Hepatocyte (in vitro differentiated cells): Measurements from ENCODE around the gene NHSL2. TPM values are rescaled to one million over a fixed set of nuclear protein-coding genes. Genes with fewer than 3 reads are reported as not detected.
A peak's percentile ranks its signal among the peaks of the same experiment; 100 is the strongest.

ENCODE experiments used
- DNase-seq: peaks from one replicate; pipeline ENCODE4 v3.0.0-alpha.2; 2016; ENCODE audit warnings: low spot score
- H2AFZ ChIP-seq: fragments of 200-600 bp; sonication (generic); 2 replicates; pipeline ENCODE4 v1.6.0; 2016; ENCODE audit warnings: antibody characterized with exemption, mild to moderate bottlenecking
- H3K27ac ChIP-seq: fragments of 200-600 bp; sonication (generic); 2 replicates; pipeline ENCODE4 v1.5.1; 2016; ENCODE audit warnings: mild to moderate bottlenecking
- H3K27me3 ChIP-seq: fragments of 200-600 bp; sonication (generic); 2 replicates; pipeline ENCODE4 v1.6.1; 2016
- H3K36me3 ChIP-seq: fragments of 200-600 bp; sonication (generic); replicated peaks from 2 replicates; pipeline ENCODE4 v1.5.1; 2016; ENCODE audit warnings: low read depth; ENCODE audit not compliant: insufficient read depth
- H3K4me1 ChIP-seq: fragments of 200-600 bp; sonication (generic); 2 replicates; pipeline ENCODE4 v1.5.1; 2016; ENCODE audit warnings: mild to moderate bottlenecking, moderate library complexity; ENCODE audit not compliant: insufficient read depth
- H3K4me2 ChIP-seq: fragments of 200-600 bp; sonication (generic); 2 replicates; pipeline ENCODE4 v1.6.0; 2016
- H3K4me3 ChIP-seq: fragments of 200-600 bp; sonication (generic); 2 replicates; pipeline ENCODE4 v1.5.1; 2016; ENCODE audit warnings: mild to moderate bottlenecking
- H3K79me2 ChIP-seq: fragments of 200-600 bp; sonication (generic); 2 replicates; pipeline ENCODE4 v1.6.0; 2017; ENCODE audit warnings: mild to moderate bottlenecking
- H3K9me2 ChIP-seq: fragments of 200-600 bp; sonication (generic); replicated peaks from 2 replicates; pipeline ENCODE4 v1.6.0; 2017; ENCODE audit warnings: mild to moderate bottlenecking; ENCODE audit not compliant: insufficient read depth
- H3K9me3 ChIP-seq: fragments of 200-600 bp; sonication (generic); 2 replicates; pipeline ENCODE4 v1.5.1; 2016; ENCODE audit warnings: low read depth, mild to moderate bottlenecking
- H4K20me1 ChIP-seq: fragments of 200-600 bp; sonication (generic); 2 replicates; pipeline ENCODE4 v1.6.0; 2016; ENCODE audit warnings: mild to moderate bottlenecking; ENCODE audit not compliant: insufficient read depth, poor library complexity, severe bottlenecking
- EZH2 ChIP-seq: fragments of 200-600 bp; sonication (generic); IDR thresholded peaks from 2 replicates; pipeline ENCODE4 v1.6.1; 2016; ENCODE audit warnings: antibody characterized with exemption, mild to moderate bottlenecking, borderline replicate concordance
- EZH2phosphoT487 ChIP-seq: fragments of 200-600 bp; sonication (generic); IDR thresholded peaks from one replicate; pipeline ENCODE4 v1.6.1; 2018; ENCODE audit warnings: antibody characterized with exemption, mild to moderate bottlenecking, low read depth, moderate library complexity; ENCODE audit not compliant: unreplicated experiment, severe bottlenecking
- WGBS: methylation state at CpG from one replicate; pipeline ENCODE4 v1.1.6; 2016; ENCODE audit warnings: low lambda C conversion rate; ENCODE audit errors: missing lambda C conversion rate; 5-methylcytosine and 5-hydroxymethylcytosine counted together
- polyA plus RNA-seq: library from polyadenylated mRNA; unstranded; fragments of >200 nt; fragmentation: Nextera tagmentation; extraction: Ambion mirVana; gene quantifications from 2 replicates; pipeline ENCODE4 v1.2.1, GENCODE V29; 2016
- total RNA-seq: library from RNA; depleted of rRNA; stranded (reverse); fragments of >200 nt; gene quantifications from 2 replicates; pipeline ENCODE4 v1.2.3, GENCODE V29; 2014
- TF ChIP-seq, protein P1 (sequence below): fragments of 200-600 bp; sonication (generic); IDR thresholded peaks from 2 replicates; pipeline ENCODE4 v1.5.1; 2016; ENCODE audit warnings: antibody characterized with exemption, mild to moderate bottlenecking; ENCODE audit not compliant: poor library complexity

NHSL2 gene
- total and polyA plus RNA-seq, 2 experiments from 2014 or later: 2.3 to 3.2 TPM

- H3K4me1 ChIP-seq: peaks cover 7% of the 10 kb centered on the region
- DNase-seq: no peak
- no peaks in the 10 kb centered on the region for H3K27me3 ChIP-seq
- H3K4me3 ChIP-seq: no peak overlapping the region
- no peak overlapping the region for H2AFZ ChIP-seq
- no peak for TF ChIP-seq EZH2
- no peak for TF ChIP-seq EZH2phosphoT487
- TF ChIP-seq, protein P1, sequence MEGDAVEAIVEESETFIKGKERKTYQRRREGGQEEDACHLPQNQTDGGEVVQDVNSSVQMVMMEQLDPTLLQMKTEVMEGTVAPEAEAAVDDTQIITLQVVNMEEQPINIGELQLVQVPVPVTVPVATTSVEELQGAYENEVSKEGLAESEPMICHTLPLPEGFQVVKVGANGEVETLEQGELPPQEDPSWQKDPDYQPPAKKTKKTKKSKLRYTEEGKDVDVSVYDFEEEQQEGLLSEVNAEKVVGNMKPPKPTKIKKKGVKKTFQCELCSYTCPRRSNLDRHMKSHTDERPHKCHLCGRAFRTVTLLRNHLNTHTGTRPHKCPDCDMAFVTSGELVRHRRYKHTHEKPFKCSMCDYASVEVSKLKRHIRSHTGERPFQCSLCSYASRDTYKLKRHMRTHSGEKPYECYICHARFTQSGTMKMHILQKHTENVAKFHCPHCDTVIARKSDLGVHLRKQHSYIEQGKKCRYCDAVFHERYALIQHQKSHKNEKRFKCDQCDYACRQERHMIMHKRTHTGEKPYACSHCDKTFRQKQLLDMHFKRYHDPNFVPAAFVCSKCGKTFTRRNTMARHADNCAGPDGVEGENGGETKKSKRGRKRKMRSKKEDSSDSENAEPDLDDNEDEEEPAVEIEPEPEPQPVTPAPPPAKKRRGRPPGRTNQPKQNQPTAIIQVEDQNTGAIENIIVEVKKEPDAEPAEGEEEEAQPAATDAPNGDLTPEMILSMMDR: no peak
- H3K9me3 ChIP-seq: no peaks in the 10 kb centered on the region
- H3K27ac ChIP-seq: no peak overlapping the region
- 63% methylated on average over 3 of the region's 3 CpGs for WGBS
- H3K9me2 ChIP-seq: no peaks in the 10 kb centered on the region
- H3K36me3 ChIP-seq: no peaks in the 10 kb centered on the region
- no peaks in the 10 kb centered on the region for H3K79me2 ChIP-seq
- no peaks in the 10 kb centered on the region for H4K20me1 ChIP-seq
- no peak overlapping the region for H3K4me2 ChIP-seq
Observed at GRCh38 chrX:72127332-72127731, 216.7 kb downstream of the NHSL2 start.

DNA sequence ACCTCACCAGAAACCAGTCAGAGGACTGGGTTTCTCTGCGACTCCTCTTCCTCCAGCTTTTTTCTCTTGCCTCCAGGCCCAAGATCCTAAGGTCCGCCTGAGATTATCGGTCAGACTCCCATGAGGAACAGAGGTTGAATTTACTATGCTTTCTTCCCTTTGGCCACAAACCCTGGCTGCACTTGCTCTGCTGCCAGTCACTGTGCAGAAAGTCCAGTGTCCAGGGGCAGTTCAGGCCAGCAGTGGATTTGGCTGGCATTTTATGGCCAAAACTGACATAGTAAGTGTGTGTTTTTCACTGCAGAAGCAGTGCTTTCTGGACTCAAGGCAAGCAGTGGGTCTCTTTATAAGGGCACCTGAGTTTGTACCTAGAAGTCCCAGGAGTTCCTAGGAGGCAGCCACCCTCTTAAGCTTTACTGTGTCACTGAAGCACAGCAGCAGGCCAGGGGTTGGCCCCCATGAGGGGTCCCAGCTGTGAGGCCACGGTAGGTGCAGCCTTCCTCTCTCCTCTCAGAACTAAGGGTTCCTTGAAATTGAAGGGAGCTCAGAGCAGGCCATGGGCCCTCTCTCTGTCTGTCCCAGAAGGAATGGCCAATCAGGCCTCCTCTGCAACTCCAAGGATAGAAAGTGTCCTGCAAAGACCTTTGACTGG is 217.7 kb downstream of the NHSL2 start:
- WGBS: 82% methylated on average over 4 of the region's 4 CpGs
- no peak overlapping the region for H3K4me2 ChIP-seq

GRCh38 chrX:72128881-72129280 is 218.2 kb downstream of the NHSL2 start:
- H3K79me2 ChIP-seq: no peaks in the 10 kb centered on the region
- H3K4me2 ChIP-seq: no peak overlapping the region
- H3K9me3 ChIP-seq: no peaks in the 10 kb centered on the region
- H2AFZ ChIP-seq: no peak overlapping the region
- no peak overlapping the region for H3K27ac ChIP-seq
- H3K9me2 ChIP-seq: no peaks in the 10 kb centered on the region
- DNase-seq: no peak
- no peak overlapping the region for H3K4me3 ChIP-seq
- 77% methylated on average over 6 of the region's 6 CpGs for WGBS
- H3K27me3 ChIP-seq: no peaks in the 10 kb centered on the region
- peaks cover 3% of the 10 kb centered on the region for H3K4me1 ChIP-seq
- H4K20me1 ChIP-seq: no peaks in the 10 kb centered on the region
- no peaks in the 10 kb centered on the region for H3K36me3 ChIP-seq
- TF ChIP-seq, protein P1: peak; percentile 8
- TF ChIP-seq EZH2: no peak
- TF ChIP-seq EZH2phosphoT487: no peak

More for the DNA sequence above, 217.7 kb downstream of the NHSL2 start:
- Histone ChIP-seq H3K36me3 (no peaks in the 10 kb centered on the region), H4K20me1 (no peaks in the 10 kb centered on the region), H2AFZ (no peak overlapping the region), H3K79me2 (no peaks in the 10 kb centered on the region), H3K9me3 (no peaks in the 10 kb centered on the region), H3K9me2 (no peaks in the 10 kb centered on the region), H3K4me1 (peaks cover 6% of the 10 kb centered on the region), H3K27ac (no peak overlapping the region), H3K4me3 (no peak overlapping the region), H3K27me3 (no peaks in the 10 kb centered on the region)
- TF ChIP-seq EZH2 (no peak), EZH2phosphoT487 (no peak)
- TF ChIP-seq, protein P1: no peak
- no peak for DNase-seq
